H9 (cell line): ENCODE results near the gene TWF1. TPM values are rescaled to one million over a fixed set of nuclear protein-coding genes. Genes with fewer than 3 reads are reported as not detected.
A peak's percentile ranks its signal among the peaks of the same experiment; 100 is the strongest.

Source experiments
- DNase-seq: peaks from one replicate; pipeline ENCODE4 v3.0.0-alpha.2; 2017
- H2AFZ ChIP-seq: one replicate; pipeline ENCODE4 v1.6.1; 2013; ENCODE audit warnings: mild to moderate bottlenecking, low read length, control low read depth, moderate library complexity
- H2AK5ac ChIP-seq: 2 replicates; pipeline ENCODE4 v1.6.1; 2013; ENCODE audit warnings: low read length, control low read depth, mixed read lengths; ENCODE audit not compliant: insufficient read length
- H2BK120ac ChIP-seq: one replicate; pipeline ENCODE4 v1.6.1; 2013; ENCODE audit warnings: low read depth, mild to moderate bottlenecking, low read length, control low read depth, inconsistent platforms; ENCODE audit not compliant: poor library complexity, severe bottlenecking
- H2BK12ac ChIP-seq: 2 replicates; pipeline ENCODE4 v1.6.1; 2013; ENCODE audit warnings: low read length, control low read depth, mixed read lengths, low read depth; ENCODE audit not compliant: insufficient read length
- H2BK15ac ChIP-seq: 2 replicates; pipeline ENCODE4 v1.6.1; 2013; ENCODE audit warnings: low read depth, low read length, control low read depth
- H2BK20ac ChIP-seq: one replicate; pipeline ENCODE4 v1.6.1; 2013; ENCODE audit warnings: low read depth, mild to moderate bottlenecking, low read length, control low read depth, inconsistent platforms; ENCODE audit not compliant: poor library complexity, severe bottlenecking
- H2BK5ac ChIP-seq: 2 replicates; pipeline ENCODE4 v1.6.1; 2013; ENCODE audit warnings: low read length, control low read depth, mixed read lengths; ENCODE audit not compliant: insufficient read length
- H3K14ac ChIP-seq: 2 replicates; pipeline ENCODE4 v1.6.1; 2013; ENCODE audit warnings: low read length, control low read depth; ENCODE audit not compliant: insufficient read depth
- H3K18ac ChIP-seq: 2 replicates; pipeline ENCODE4 v1.6.1; 2013; ENCODE audit warnings: low read depth, mild to moderate bottlenecking, mixed read lengths, low read length, control low read depth; ENCODE audit not compliant: insufficient read length
- H3K23ac ChIP-seq: 2 replicates; pipeline ENCODE4 v1.6.1; 2013; ENCODE audit warnings: low read length, control low read depth, mixed read lengths, low read depth; ENCODE audit not compliant: insufficient read length
- H3K23me2 ChIP-seq: 2 replicates; pipeline ENCODE4 v1.6.1; 2013; ENCODE audit warnings: low read depth, mild to moderate bottlenecking, mixed read lengths, low read length, control low read depth; ENCODE audit not compliant: insufficient read length, poor library complexity, severe bottlenecking
- H3K27ac ChIP-seq: 2 replicates; pipeline ENCODE4 v1.5.1; 2013; ENCODE audit warnings: low read length, control low read depth, mixed read lengths, low read depth; ENCODE audit not compliant: insufficient read length
- H3K27me3 ChIP-seq: 2 replicates; pipeline ENCODE4 v1.6.1; 2013; ENCODE audit warnings: low read length, control low read depth, inconsistent platforms; ENCODE audit not compliant: insufficient read depth
- H3K4ac ChIP-seq: 2 replicates; pipeline ENCODE4 v1.6.1; 2013; ENCODE audit warnings: low read depth, mild to moderate bottlenecking, control low read depth, inconsistent platforms, low read length, moderate library complexity
- H3K4me1 ChIP-seq: 2 replicates; pipeline ENCODE4 v1.6.1; 2013; ENCODE audit warnings: low read length, control low read depth, inconsistent platforms; ENCODE audit not compliant: insufficient read depth
- H3K4me2 ChIP-seq: 2 replicates; pipeline ENCODE4 v1.6.1; 2013; ENCODE audit warnings: low read length, control low read depth, mixed read lengths; ENCODE audit not compliant: insufficient read length, insufficient read depth
- H3K56ac ChIP-seq: 2 replicates; pipeline ENCODE4 v1.6.1; 2013; ENCODE audit warnings: low read depth, mild to moderate bottlenecking, mixed read lengths, low read length, control low read depth; ENCODE audit not compliant: insufficient read length
- H3K79me1 ChIP-seq: 2 replicates; pipeline ENCODE4 v1.6.1; 2013; ENCODE audit warnings: low read depth, mild to moderate bottlenecking, moderate library complexity, low read length, control low read depth, inconsistent platforms; ENCODE audit not compliant: insufficient read depth, poor library complexity, severe bottlenecking
- H3K79me2 ChIP-seq: 2 replicates; pipeline ENCODE4 v1.6.1; 2013; ENCODE audit warnings: low read length, control low read depth, inconsistent platforms; ENCODE audit not compliant: insufficient read depth
- H3K9ac ChIP-seq: 2 replicates; pipeline ENCODE4 v1.6.1; 2013; ENCODE audit warnings: low read length, control low read depth, mixed read lengths; ENCODE audit not compliant: insufficient read length; ENCODE audit errors: extremely low read depth
- H3K9me3 ChIP-seq: one replicate; pipeline ENCODE4 v1.6.1; 2013; ENCODE audit warnings: low read depth, low read length, inconsistent platforms; ENCODE audit not compliant: control insufficient read depth
- H3T11ph ChIP-seq: one replicate; pipeline ENCODE4 v1.6.1; 2013; ENCODE audit warnings: mild to moderate bottlenecking, low read length, control low read depth, inconsistent platforms
- H4K20me1 ChIP-seq: one replicate; pipeline ENCODE4 v1.6.1; 2013; ENCODE audit not compliant: control insufficient read depth, insufficient read length, insufficient read depth
- H4K5ac ChIP-seq: 2 replicates; pipeline ENCODE4 v1.6.1; 2013; ENCODE audit warnings: low read depth, mild to moderate bottlenecking, mixed read lengths, low read length, control low read depth; ENCODE audit not compliant: insufficient read length
- H4K8ac ChIP-seq: replicated peaks from 2 replicates; pipeline ENCODE4 v1.6.1; 2013; ENCODE audit warnings: low read length, control low read depth, mixed read lengths, low read depth; ENCODE audit not compliant: insufficient read length
- H4K91ac ChIP-seq: 2 replicates; pipeline ENCODE4 v1.6.1; 2013; ENCODE audit warnings: low read depth, mild to moderate bottlenecking, moderate library complexity, mixed read lengths, low read length, control low read depth; ENCODE audit not compliant: insufficient read length
- H3K27ac Mint-ChIP-seq, 3 experiments: 2 replicates in 2 of 3; 3 replicates in 1 of 3; pipeline ENCODE4 v1.8.0; 2020 to 2021; ENCODE audit warnings: mixed read lengths in 3 of 3, mild to moderate bottlenecking in 1 of 3, moderate library complexity in 1 of 3
- H3K27me3 Mint-ChIP-seq: 2 replicates; pipeline ENCODE4 v1.8.0; 2021; ENCODE audit warnings: low read depth, mild to moderate bottlenecking, moderate library complexity, mixed read lengths
- H3K36me3 Mint-ChIP-seq, 3 experiments: 2 replicates in 2 of 3; 3 replicates in 1 of 3; pipeline ENCODE4 v1.8.0; 2020 to 2021; ENCODE audit warnings: low read depth in 3 of 3, mixed read lengths in 3 of 3; ENCODE audit not compliant: insufficient read depth in 1 of 3
- H3K4me1 Mint-ChIP-seq, 2 experiments: 2 replicates each; pipeline ENCODE4 v1.8.0; 2020; ENCODE audit warnings: mixed read lengths in 2 of 2
- H3K4me3 Mint-ChIP-seq, 2 experiments: 2 replicates in 1 of 2; 3 replicates in 1 of 2; pipeline ENCODE4 v1.8.0; 2020 to 2021; ENCODE audit warnings: mild to moderate bottlenecking in 2 of 2, mixed read lengths in 2 of 2, moderate library complexity in 1 of 2
- H3K9me3 Mint-ChIP-seq, 2 experiments: 2 replicates in 1 of 2; 3 replicates in 1 of 2; pipeline ENCODE4 v1.8.0; 2020; ENCODE audit warnings: mild to moderate bottlenecking in 2 of 2, mixed read lengths in 2 of 2, moderate library complexity in 1 of 2
- CTCF ChIP-seq: fragments of 200-600 bp; sonication (generic); conservative IDR thresholded peaks from 3 replicates; pipeline ENCODE4 v1.8.0; 2021; ENCODE audit warnings: antibody characterized with exemption, mild to moderate bottlenecking
- WGBS: extraction: QIAGEN DNeasy Blood & Tissue Kit; methylation state at CpG from one replicate; pipeline ENCODE4 v1.1.7; 2013; ENCODE audit warnings: missing lambda C conversion rate, low lambda C conversion rate, mixed read lengths; ENCODE audit not compliant: insufficient read length; ENCODE audit errors: extremely low coverage; 5-methylcytosine and 5-hydroxymethylcytosine counted together
- total RNA-seq: library from RNA; stranded (reverse); gene quantifications from 2 replicates; pipeline ENCODE4 v1.2.1, GENCODE V29; 2021

Gene TWF1
- total RNA-seq, 1 experiment from 2014 or later: 22.8 TPM

- H2BK20ac ChIP-seq: no peak overlapping the region
- Mint-ChIP-seq H3K9me3 (peaks cover 0 to 2% of the 10 kb centered on the region in 2 experiments; a peak in 1 of 5 replicates), H3K36me3 (no peaks in the 10 kb centered on the region), H3K27ac (peak overlapping the region; percentile 9 to 92 (median 40); a peak in 6 of 7 replicates), H3K4me3 (no peak overlapping the region), H3K27me3 (no peaks in the 10 kb centered on the region), H3K4me1 (peaks cover 8 to 11% of the 10 kb centered on the region in 2 experiments)
- H4K8ac ChIP-seq: no peak overlapping the region
- no peak overlapping the region for H3K23ac ChIP-seq
- WGBS: no CpG with 5 or more reads among the region's 8 CpGs
- H4K91ac ChIP-seq: no peak overlapping the region
- H4K5ac ChIP-seq: no peak overlapping the region
- H3K9ac ChIP-seq: no peak overlapping the region
- no peak overlapping the region for H2BK5ac ChIP-seq
- H3K4me2 ChIP-seq: no peak overlapping the region
- no peaks in the 10 kb centered on the region for H3K23me2 ChIP-seq
- no peak overlapping the region for H2BK15ac ChIP-seq
- no peaks in the 10 kb centered on the region for H3K79me2 ChIP-seq
- no peak for TF ChIP-seq CTCF
- no peaks in the 10 kb centered on the region for H3K9me3 ChIP-seq
- no peaks in the 10 kb centered on the region for H4K20me1 ChIP-seq
- no peak overlapping the region for H2BK12ac ChIP-seq
- no peak overlapping the region for H3K4ac ChIP-seq
- H2BK120ac ChIP-seq: no peak overlapping the region
- H2AK5ac ChIP-seq: no peak overlapping the region
- no peak overlapping the region for H3T11ph ChIP-seq
- no peak overlapping the region for H3K27ac ChIP-seq
- H3K27me3 ChIP-seq: no peaks in the 10 kb centered on the region
- H3K4me1 ChIP-seq: no peaks in the 10 kb centered on the region
- H3K56ac ChIP-seq: no peak overlapping the region
- H2AFZ ChIP-seq: no peak overlapping the region
- no peak overlapping the region for H3K18ac ChIP-seq
- H3K79me1 ChIP-seq: no peaks in the 10 kb centered on the region
- peak; percentile 40 for DNase-seq
- H3K14ac ChIP-seq: no peak overlapping the region
These were observed 18.2 kb upstream of the TWF1 start for GRCh38 chr12:43824207-43824775.
